ENCODE results near the gene DRD2. TPM values are rescaled to one million over a fixed set of nuclear protein-coding genes. Genes with fewer than 3 reads are reported as not detected.

Gene DRD2
- total RNA-seq, 6 donors from 2014 or later: 0.13 TPM; not detected in 5

DNA sequence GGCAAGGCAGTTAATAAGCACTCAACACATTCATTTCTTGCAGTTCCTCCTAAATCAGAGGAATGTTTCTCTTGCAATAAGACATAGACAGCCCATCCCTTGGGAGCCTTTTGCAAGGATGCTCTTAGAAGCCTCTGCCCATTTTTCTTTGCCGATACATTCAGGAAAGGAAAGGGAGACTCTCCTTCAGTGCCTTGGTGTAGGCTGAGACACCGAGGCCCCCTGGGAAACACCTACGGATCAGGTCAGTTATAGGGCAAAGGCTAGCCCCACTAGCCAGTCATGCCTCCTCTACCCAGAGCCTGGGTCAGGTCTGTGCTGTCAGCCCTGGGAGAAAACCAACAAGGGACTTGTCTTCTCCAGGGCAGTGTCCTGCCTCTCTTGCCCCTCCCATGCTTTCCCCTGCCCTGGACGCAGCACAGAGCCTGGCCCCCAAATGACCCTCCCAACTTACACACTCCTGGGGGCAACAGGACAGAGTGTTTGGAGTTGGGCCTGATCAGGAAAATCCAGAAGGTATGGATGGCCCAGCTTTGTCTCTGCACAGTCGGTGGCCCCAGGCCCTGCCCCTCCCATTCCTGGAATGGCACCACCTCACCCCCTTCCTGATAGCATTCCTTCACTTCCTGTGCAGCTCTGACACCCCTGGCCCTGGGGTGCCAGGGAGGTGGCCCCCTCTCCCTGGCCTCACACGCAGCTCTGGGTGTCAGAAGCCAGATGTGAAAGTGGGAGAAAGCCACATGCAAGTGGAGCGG lies 69.3 kb downstream of the DRD2 start:
- TF ChIP-seq EP300 (IDR thresholded peaks at IDR 0.05): no peak
- TF ChIP-seq, protein P1, sequence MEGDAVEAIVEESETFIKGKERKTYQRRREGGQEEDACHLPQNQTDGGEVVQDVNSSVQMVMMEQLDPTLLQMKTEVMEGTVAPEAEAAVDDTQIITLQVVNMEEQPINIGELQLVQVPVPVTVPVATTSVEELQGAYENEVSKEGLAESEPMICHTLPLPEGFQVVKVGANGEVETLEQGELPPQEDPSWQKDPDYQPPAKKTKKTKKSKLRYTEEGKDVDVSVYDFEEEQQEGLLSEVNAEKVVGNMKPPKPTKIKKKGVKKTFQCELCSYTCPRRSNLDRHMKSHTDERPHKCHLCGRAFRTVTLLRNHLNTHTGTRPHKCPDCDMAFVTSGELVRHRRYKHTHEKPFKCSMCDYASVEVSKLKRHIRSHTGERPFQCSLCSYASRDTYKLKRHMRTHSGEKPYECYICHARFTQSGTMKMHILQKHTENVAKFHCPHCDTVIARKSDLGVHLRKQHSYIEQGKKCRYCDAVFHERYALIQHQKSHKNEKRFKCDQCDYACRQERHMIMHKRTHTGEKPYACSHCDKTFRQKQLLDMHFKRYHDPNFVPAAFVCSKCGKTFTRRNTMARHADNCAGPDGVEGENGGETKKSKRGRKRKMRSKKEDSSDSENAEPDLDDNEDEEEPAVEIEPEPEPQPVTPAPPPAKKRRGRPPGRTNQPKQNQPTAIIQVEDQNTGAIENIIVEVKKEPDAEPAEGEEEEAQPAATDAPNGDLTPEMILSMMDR (IDR thresholded peaks at IDR 0.05): no peak
- no peak for TF ChIP-seq POLR2AphosphoS5 (IDR thresholded peaks at IDR 0.05)
- TF ChIP-seq POLR2A (IDR thresholded peaks at IDR 0.05): no peak
- Histone ChIP-seq H3K4me1 (no peaks in the 10 kb centered on the region), H3K27ac (no peak overlapping the region), H3K36me3 (no peaks in the 10 kb centered on the region), H3K4me3 (no peak overlapping the region), H3K27me3 (no peaks in the 10 kb centered on the region), H3K9me3 (no peaks in the 10 kb centered on the region)
- ATAC-seq (ENCODE audit: low FRiP score in 2 of 2) (no peak), DNase-seq (peak in 1 of 2 donors; percentile 14)
- WGBS, 2 donors: 74 to 89% methylated on average over 4 to 7 of the region's 7 CpGs

DNA sequence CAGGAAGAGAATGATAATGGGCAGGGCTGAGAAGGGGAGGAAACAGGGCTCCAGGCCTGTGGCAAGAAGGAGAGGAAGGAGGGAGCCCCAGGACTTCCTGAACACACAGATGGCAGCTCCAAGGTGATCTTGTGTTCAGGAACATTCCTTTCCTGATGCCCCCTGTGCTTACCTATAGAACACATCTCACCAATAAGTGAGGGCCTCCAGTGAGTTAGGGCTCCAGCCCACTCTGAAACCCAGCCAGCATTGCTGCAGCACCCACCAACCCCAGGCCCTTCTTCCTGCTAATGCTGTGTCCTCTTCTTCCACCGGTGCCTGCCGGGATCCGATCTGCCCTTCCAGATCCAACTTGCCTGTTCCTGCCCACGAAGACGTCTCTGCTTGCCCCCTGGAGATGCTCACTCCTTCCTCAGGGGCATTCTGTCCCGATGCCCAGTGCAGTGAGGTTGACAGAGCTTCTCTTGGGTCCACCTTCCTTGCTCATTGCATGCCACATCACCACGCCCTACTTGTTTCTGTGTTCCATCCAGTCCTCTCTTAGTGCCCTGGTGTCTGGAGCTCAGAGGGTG lies 70.3 kb downstream of the DRD2 start:
- 87 to 88% methylated on average over 7 of the region's 7 CpGs for WGBS, 2 donors
- no peak for ATAC-seq (ENCODE audit: low FRiP score in 2 of 2)
- TF ChIP-seq POLR2AphosphoS5 (IDR thresholded peaks at IDR 0.05) (no peak), EP300 (IDR thresholded peaks at IDR 0.05) (no peak), POLR2A (IDR thresholded peaks at IDR 0.05) (no peak)
- TF ChIP-seq, protein P1 (IDR thresholded peaks at IDR 0.05): no peak
- Histone ChIP-seq H3K4me1 (no peaks in the 10 kb centered on the region), H3K9me3 (no peaks in the 10 kb centered on the region), H3K27me3 (no peaks in the 10 kb centered on the region), H3K36me3 (no peaks in the 10 kb centered on the region), H3K4me3 (no peak overlapping the region), H3K27ac (no peak overlapping the region)
- peak in 1 of 2 donors; percentile 18 for DNase-seq

DNA sequence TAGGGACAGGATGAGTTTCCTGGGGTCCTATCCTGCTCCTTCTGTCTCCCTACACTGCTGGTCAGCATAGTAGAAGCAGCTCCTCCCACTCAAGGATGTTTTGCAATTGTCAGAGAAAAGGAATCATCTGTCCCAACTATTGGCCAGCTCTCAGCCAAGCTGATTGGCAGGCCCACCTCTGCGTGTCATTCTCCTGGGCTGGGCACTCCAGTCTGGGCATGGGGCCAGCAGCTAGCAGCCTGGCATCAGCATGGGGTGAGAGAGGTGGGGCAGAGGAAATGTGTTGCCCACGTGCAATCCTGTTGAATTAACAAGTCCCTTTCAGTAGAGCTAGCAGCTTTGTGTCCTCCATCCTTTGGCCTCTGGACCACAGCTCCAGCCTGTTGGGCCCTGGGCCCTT lies 73.5 kb downstream of the DRD2 start:
- 0% methylated on average over 2 of the region's 2 CpGs; no CpG with 5 or more reads in 1 of the 2 donors for WGBS, 2 donors

DNA sequence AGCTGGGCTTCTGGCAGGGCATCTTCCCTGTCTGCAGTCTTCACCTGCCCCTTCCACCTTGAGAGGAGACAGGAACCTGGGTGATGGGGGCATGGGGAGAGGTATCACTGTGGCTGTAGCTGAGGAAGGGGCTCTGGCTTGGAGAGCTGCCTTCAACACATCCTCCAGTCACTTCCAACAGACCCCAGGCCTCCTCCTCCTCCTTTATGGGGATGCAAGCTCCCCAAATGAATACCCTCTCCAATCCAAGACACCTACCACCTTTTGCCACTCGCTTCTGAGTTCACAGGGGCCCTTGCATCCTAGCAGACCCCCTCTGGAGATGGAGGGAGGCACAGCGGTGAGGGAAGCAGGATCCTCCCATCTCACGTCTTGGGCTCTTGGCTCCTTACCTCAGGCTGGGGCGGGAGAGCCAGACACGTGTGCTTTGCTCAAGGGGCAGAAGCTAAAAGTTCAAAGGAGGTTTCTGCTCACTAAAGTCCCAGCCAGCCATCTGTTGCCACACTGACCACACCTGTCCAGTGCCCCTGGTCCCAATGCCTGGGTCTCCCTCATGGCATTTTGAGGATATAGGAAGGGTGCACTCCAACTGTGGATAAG lies 74.5 kb downstream of the DRD2 start:
- Histone ChIP-seq H3K27ac (no peak overlapping the region), H3K4me1 (no peaks in the 10 kb centered on the region), H3K27me3 (no peaks in the 10 kb centered on the region), H3K9me3 (no peaks in the 10 kb centered on the region), H3K36me3 (no peaks in the 10 kb centered on the region), H3K4me3 (no peak overlapping the region)
- WGBS, 2 donors: 69 to 70% methylated on average over 5 of the region's 5 CpGs
- ATAC-seq (ENCODE audit: low FRiP score in 2 of 2) (no peak), DNase-seq (no peak)
- TF ChIP-seq, protein P1 (IDR thresholded peaks at IDR 0.05): no peak
- TF ChIP-seq POLR2A (IDR thresholded peaks at IDR 0.05): no peak
- TF ChIP-seq EP300 (IDR thresholded peaks at IDR 0.05): no peak
- no peak for TF ChIP-seq POLR2AphosphoS5 (IDR thresholded peaks at IDR 0.05)

More for the DNA sequence above, 73.5 kb downstream of the DRD2 start:
- Histone ChIP-seq H3K9me3 (no peaks in the 10 kb centered on the region), H3K27ac (no peak overlapping the region), H3K27me3 (no peaks in the 10 kb centered on the region), H3K4me3 (no peak overlapping the region), H3K36me3 (no peaks in the 10 kb centered on the region), H3K4me1 (no peaks in the 10 kb centered on the region)
- no peak for TF ChIP-seq POLR2A (IDR thresholded peaks at IDR 0.05)
- TF ChIP-seq POLR2AphosphoS5 (IDR thresholded peaks at IDR 0.05): no peak
- TF ChIP-seq, protein P1 (IDR thresholded peaks at IDR 0.05): no peak
- no peak for TF ChIP-seq EP300 (IDR thresholded peaks at IDR 0.05)
- ATAC-seq (ENCODE audit: low FRiP score in 2 of 2): peak in 1 of 2 donors; percentile 23
- peak; percentile 79 to 82 for DNase-seq

Measured in upper lobe of left lung (tissue), 6 donors.